SKM-1 (cell line): Measurements from ENCODE around the gene NOD2.

Experiments used
- DNase-seq: peaks from one replicate; lab custom pipeline; 2025; ENCODE audit not compliant: unreplicated experiment; lab: John Stamatoyannopoulos, UW

NOD2 gene

GRCh38 chr16:50778284-50779163 is 85.1 kb downstream of the NOD2 start:
- DNase-seq = no peak

- no peak for DNase-seq
These were observed 87.6 kb downstream of the NOD2 start for GRCh38 chr16:50781043-50781442.

GRCh38 chr16:50781518-50781917 is 88.1 kb downstream of the NOD2 start:
- no peak for DNase-seq
